ENCODE data around the gene FBXO28. TPM values are rescaled to one million over a fixed set of nuclear protein-coding genes. Genes with fewer than 3 reads are reported as not detected.

The FBXO28 gene
- total RNA-seq, 1 experiment from 2014 or later, result 37.0 TPM

DNA sequence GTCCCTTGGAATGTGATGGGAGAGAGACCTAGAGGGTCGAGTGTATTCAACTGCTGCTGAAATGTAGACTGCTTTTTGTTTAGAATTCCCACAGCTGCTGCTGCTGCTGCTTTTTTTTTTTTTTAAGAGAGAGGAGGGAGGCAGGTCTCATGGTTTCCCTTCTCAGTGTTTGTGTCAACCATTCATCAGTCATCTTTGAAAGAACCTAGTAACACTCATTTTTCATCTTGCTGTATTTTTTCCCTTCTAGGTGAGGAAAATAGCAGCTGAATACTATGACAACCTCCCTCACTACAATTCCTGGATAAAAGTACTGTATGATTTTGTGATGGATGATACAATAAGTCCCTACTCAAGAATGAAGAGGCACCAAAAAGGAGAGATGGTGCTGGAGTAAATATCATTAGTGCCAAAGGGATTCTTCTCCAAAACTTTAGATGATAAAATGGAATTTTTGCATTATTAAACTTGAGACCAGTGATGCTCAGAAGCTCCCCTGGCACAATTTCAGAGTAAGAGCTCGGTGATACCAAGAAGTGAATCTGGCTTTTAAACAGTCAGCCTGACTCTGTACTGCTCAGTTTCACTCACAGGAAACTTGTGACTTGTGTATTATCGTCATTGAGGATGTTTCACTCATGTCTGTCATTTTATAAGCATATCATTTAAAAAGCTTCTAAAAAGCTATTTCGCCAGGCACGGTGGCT, 78.3 kb downstream of the FBXO28 start (continued):
- TF ChIP-seq POLR2AphosphoS5 (IDR thresholded peaks at IDR 0.05; ENCODE audit: low read depth, low read length), result no peak
- TF ChIP-seq EZH2phosphoT487 (IDR thresholded peaks at IDR 0.05; ENCODE audit: borderline replicate concordance), result no peak

DNA sequence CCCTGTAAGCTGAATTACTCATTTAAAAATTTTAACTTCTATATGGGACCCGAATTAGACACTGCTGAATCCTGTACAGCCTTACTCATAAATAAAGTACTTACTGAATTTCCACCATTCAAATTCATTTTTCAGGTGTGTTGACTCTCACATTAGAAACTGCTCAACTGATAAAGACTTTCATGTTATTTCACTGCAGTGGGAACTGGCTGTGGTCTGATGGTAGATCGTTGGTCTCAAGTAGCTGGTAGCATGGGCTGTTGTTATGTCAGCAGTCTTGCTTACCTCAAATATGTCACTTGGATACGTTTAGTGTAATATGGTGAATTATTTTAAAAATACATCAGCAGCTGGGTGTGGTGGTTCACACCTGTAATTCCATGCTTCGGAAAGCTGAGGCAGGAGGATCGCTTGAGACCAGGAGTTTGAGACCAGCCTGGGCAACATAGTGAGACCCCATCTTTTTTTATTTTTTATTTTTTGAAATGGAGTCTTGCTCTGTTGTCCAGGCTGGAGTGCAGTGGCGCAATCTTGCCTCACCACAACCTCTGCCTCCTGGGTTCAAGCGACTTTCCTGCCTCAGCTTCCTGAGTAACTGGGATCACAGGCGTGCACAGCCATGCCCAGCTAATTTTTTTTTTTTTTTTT, 79.5 kb downstream of the FBXO28 start:
- H3K36me3 ChIP-seq (ENCODE audit: control insufficient read depth in 1 of 2, insufficient read depth in 2 of 2, low read length in 2 of 2), result peaks cover 10 to 12% of the 10 kb centered on the region in 2 experiments; a peak in 3 of 4 replicates
- ChIA-PET POLR2A (no interaction called here), RAD21 (ENCODE audit: low non-redundant PET in 1 of 2, low total read pairs in 2 of 2, uncharacterized antibody in 2 of 2, unreplicated experiment in 2 of 2) (no interaction called here), CTCF (no interaction called here)
- H2AFZ ChIP-seq (ENCODE audit: low read depth, low read length, poor library complexity, severe bottlenecking), result no peak overlapping the region
- H3K9me3 ChIP-seq (ENCODE audit: control insufficient read depth in 1 of 2, insufficient read depth in 1 of 2, low read depth in 1 of 2, low read length in 2 of 2), result no peaks in the 10 kb centered on the region
- H3K4me2 ChIP-seq (ENCODE audit: low read length), result no peak overlapping the region
- no peak for TF ChIP-seq POLR2AphosphoS5 (IDR thresholded peaks at IDR 0.05; ENCODE audit: low read depth, low read length)
- TF ChIP-seq, protein P1, sequence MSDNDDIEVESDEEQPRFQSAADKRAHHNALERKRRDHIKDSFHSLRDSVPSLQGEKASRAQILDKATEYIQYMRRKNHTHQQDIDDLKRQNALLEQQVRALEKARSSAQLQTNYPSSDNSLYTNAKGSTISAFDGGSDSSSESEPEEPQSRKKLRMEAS (IDR thresholded peaks at IDR 0.05), result no peak
- no peak for DNase-seq (ENCODE audit: low read depth, low spot score)
- no peak overlapping the region for H3K9ac ChIP-seq (ENCODE audit: low read length)
- H3K27me3 ChIP-seq (ENCODE audit: insufficient read depth, low read length), result no peaks in the 10 kb centered on the region
- H3K9me2 ChIP-seq (ENCODE audit: insufficient read depth), result no peaks in the 10 kb centered on the region
- no peak overlapping the region for H3K27ac ChIP-seq (ENCODE audit: low read depth, low read length)
- intact Hi-C loops (cut with micrococcal nuclease), result no loop called here
- no peak for ATAC-seq
- H3K4me1 ChIP-seq (ENCODE audit: control insufficient read depth in 1 of 2, insufficient read depth in 2 of 2, low read length in 2 of 2), result no peaks in the 10 kb centered on the region
- H4K20me1 ChIP-seq (ENCODE audit: insufficient read depth), result no peaks in the 10 kb centered on the region
- no peak overlapping the region for H3K4me3 ChIP-seq (replicated peaks in 1 of 2; ENCODE audit: low read depth in 1 of 2, low read length in 2 of 2)
- BruUV-seq (replicated peaks), result no TSS peak
- peaks cover 22% of the 10 kb centered on the region for H3K79me2 ChIP-seq (ENCODE audit: insufficient read depth, low read length)

DNA sequence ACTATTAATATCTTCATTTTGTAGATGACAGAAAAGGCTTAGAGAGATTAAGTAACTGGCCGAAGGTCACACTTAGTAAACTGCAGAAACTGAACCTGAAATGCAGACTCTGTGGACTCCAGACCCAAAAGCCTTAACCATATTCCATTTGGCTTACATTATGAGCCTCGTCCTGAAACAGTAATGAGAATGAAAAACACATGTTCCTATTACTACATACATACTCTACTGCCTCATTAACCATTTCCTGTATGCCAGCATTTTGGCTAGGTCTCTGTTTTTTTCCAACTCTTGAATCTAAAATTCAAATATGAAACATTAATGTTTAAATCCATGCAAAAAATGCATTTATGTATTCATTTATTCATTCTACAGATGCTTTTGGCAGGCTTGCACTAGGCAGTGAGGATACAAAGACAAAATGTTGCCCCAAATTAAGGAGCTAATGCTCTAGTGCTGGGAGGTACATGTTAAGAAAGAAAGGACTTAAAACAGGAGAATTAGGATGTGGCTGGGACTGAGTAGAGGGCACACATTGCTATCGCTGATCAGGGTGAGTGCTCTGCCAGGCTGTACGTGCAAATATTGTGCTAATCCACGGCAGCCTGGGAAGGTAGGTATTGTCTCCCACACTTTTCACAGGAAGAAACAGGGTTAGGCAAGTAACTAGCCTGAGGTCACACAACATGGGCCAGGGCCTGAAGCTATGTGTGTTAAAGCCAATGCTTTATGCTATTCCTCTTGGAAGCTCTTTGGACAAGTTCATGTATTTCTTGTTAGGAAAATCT, 83.1 kb downstream of the FBXO28 start:
- RAD21 ChIA-PET (ENCODE audit: low non-redundant PET in 1 of 2, low total read pairs in 2 of 2, uncharacterized antibody in 2 of 2, unreplicated experiment in 2 of 2), result no interaction called here

More for the DNA sequence above, 83.1 kb downstream of the FBXO28 start:
- H3K9ac ChIP-seq (ENCODE audit: low read length), result no peak overlapping the region
- no peak overlapping the region for H3K27ac ChIP-seq (ENCODE audit: low read depth, low read length)
- ChIA-PET POLR2A (no interaction called here), CTCF (no interaction called here)
- H3K36me3 ChIP-seq (ENCODE audit: control insufficient read depth in 1 of 2, insufficient read depth in 2 of 2, low read length in 2 of 2), result peaks cover 6 to 7% of the 10 kb centered on the region in 2 experiments; a peak in 3 of 4 replicates
- H3K79me2 ChIP-seq (ENCODE audit: insufficient read depth, low read length), result no peaks in the 10 kb centered on the region
- no peak overlapping the region for H2AFZ ChIP-seq (ENCODE audit: low read depth, low read length, poor library complexity, severe bottlenecking)
- no peaks in the 10 kb centered on the region for H4K20me1 ChIP-seq (ENCODE audit: insufficient read depth)
- no peaks in the 10 kb centered on the region for H3K9me3 ChIP-seq (ENCODE audit: control insufficient read depth in 1 of 2, insufficient read depth in 1 of 2, low read depth in 1 of 2, low read length in 2 of 2)
- intact Hi-C loops (cut with micrococcal nuclease), result no loop called here
- TF ChIP-seq SP1 (IDR thresholded peaks at IDR 0.05; ENCODE audit: low read depth), result no peak
- TF ChIP-seq, protein P1 (IDR thresholded peaks at IDR 0.05), result no peak
- no peaks in the 10 kb centered on the region for H3K9me2 ChIP-seq (ENCODE audit: insufficient read depth)
- DNase-seq (ENCODE audit: low read depth, low spot score), result no peak
- no peak overlapping the region for H3K4me2 ChIP-seq (ENCODE audit: low read length)
- no peaks in the 10 kb centered on the region; a peak in 1 of 4 replicates for H3K4me1 ChIP-seq (ENCODE audit: control insufficient read depth in 1 of 2, insufficient read depth in 2 of 2, low read length in 2 of 2)
- no TSS peak for BruUV-seq (replicated peaks)
- no peak overlapping the region for H3K4me3 ChIP-seq (replicated peaks in 1 of 2; ENCODE audit: low read depth in 1 of 2, low read length in 2 of 2)
- H3K27me3 ChIP-seq (ENCODE audit: insufficient read depth, low read length), result no peaks in the 10 kb centered on the region
- ATAC-seq, result no peak

All from HCT116 (cell line).